MM.1S (cell line): Measurements from ENCODE around the gene GALP.

Source experiments
- DNase-seq: peaks from one replicate; pipeline ENCODE4 v3.0.0-alpha.2; 2015
- H2AFZ ChIP-seq: fragments of 300-600 bp; sonication (generic); 2 replicates; pipeline ENCODE4 v1.6.0; 2016; ENCODE audit warnings: antibody characterized with exemption, low read length
- H3F3A ChIP-seq: fragments of 300-600 bp; sonication (generic); 2 replicates; pipeline ENCODE4 v1.6.1; 2016; ENCODE audit warnings: mild to moderate bottlenecking, antibody characterized with exemption, low read length, moderate library complexity, mixed read lengths; ENCODE audit not compliant: insufficient read depth
- H3K27ac ChIP-seq: fragments of 300-600 bp; sonication (generic); 2 replicates; pipeline ENCODE4 v1.5.1; 2016; ENCODE audit warnings: mild to moderate bottlenecking, low read length
- H3K27me3 ChIP-seq: fragments of 300-600 bp; sonication (generic); replicated peaks from 2 replicates; pipeline ENCODE4 v1.6.0; 2016; ENCODE audit warnings: low read length; ENCODE audit not compliant: insufficient read depth
- H3K36me3 ChIP-seq: fragments of 300-600 bp; sonication (generic); replicated peaks from 2 replicates; pipeline ENCODE4 v1.6.1; 2016; ENCODE audit warnings: mild to moderate bottlenecking, low read length, mixed read lengths; ENCODE audit not compliant: insufficient read depth
- H3K4me1 ChIP-seq: fragments of 300-600 bp; sonication (generic); 2 replicates; pipeline ENCODE4 v1.6.1; 2016; ENCODE audit warnings: low read length, mixed read lengths
- H3K4me2 ChIP-seq: fragments of 300-600 bp; sonication (generic); 2 replicates; pipeline ENCODE4 v1.6.0; 2016; ENCODE audit warnings: low read depth, low read length
- H3K4me3 ChIP-seq: fragments of 300-600 bp; sonication (generic); 2 replicates; pipeline ENCODE4 v1.5.1; 2016; ENCODE audit warnings: low read length, mixed read lengths
- H3K79me2 ChIP-seq: fragments of 300-600 bp; sonication (generic); 2 replicates; pipeline ENCODE4 v1.6.1; 2016; ENCODE audit warnings: mixed run types, low read length, mixed read lengths
- H3K9ac ChIP-seq: fragments of 300-600 bp; sonication (generic); 2 replicates; pipeline ENCODE4 v1.6.1; 2016; ENCODE audit warnings: low read length, mixed read lengths
- H3K9me2 ChIP-seq: fragments of 300-600 bp; sonication (generic); replicated peaks from 2 replicates; pipeline ENCODE4 v1.6.1; 2016; ENCODE audit warnings: mild to moderate bottlenecking, low read length, mixed read lengths; ENCODE audit not compliant: insufficient read depth
- H3K9me3 ChIP-seq: fragments of 300-600 bp; sonication (generic); replicated peaks from 2 replicates; pipeline ENCODE4 v1.6.1; 2016; ENCODE audit warnings: mild to moderate bottlenecking, low read length, mixed read lengths; ENCODE audit not compliant: insufficient read depth
- H4K20me1 ChIP-seq: fragments of 300-600 bp; sonication (generic); 2 replicates; pipeline ENCODE4 v1.6.1; 2016; ENCODE audit warnings: mild to moderate bottlenecking, low read length, moderate library complexity, mixed read lengths; ENCODE audit not compliant: insufficient read depth
- CTCF ChIP-seq: fragments of 300-600 bp; sonication (generic); IDR thresholded peaks from 2 replicates; pipeline ENCODE4 v1.5.1; 2016; ENCODE audit warnings: antibody characterized with exemption, low read length, mixed read lengths
- EZH2 ChIP-seq: fragments of 300-600 bp; sonication (generic); optimal IDR thresholded peaks from 2 replicates; pipeline ENCODE3; 2017; ENCODE audit warnings: low read depth, mild to moderate bottlenecking, antibody characterized with exemption, low read length, mixed read lengths
- EZH2phosphoT487 ChIP-seq: fragments of 300-600 bp; sonication (generic); IDR thresholded peaks from 2 replicates; pipeline ENCODE4 v1.6.1; 2018; ENCODE audit warnings: antibody characterized with exemption, low read length

GALP gene

GRCh38 chr19:56161534-56161933 lies 14.3 kb upstream of the GALP start:
- H3K4me3 ChIP-seq = no peak overlapping the region
- H3K27ac ChIP-seq = no peak overlapping the region
- H3K9me3 ChIP-seq = no peaks in the 10 kb centered on the region
- TF ChIP-seq CTCF = no peak
- no peak for TF ChIP-seq EZH2phosphoT487
- TF ChIP-seq EZH2 = no peak
- H2AFZ ChIP-seq = no peak overlapping the region
- H4K20me1 ChIP-seq = no peaks in the 10 kb centered on the region
- H3K27me3 ChIP-seq = no peaks in the 10 kb centered on the region
- no peaks in the 10 kb centered on the region for H3K4me1 ChIP-seq
- no peak overlapping the region for H3K4me2 ChIP-seq
- H3K9me2 ChIP-seq = no peaks in the 10 kb centered on the region
- H3K79me2 ChIP-seq = no peaks in the 10 kb centered on the region
- H3K36me3 ChIP-seq = no peaks in the 10 kb centered on the region
- H3F3A ChIP-seq = no peaks in the 10 kb centered on the region
- DNase-seq = no peak
- H3K9ac ChIP-seq = no peak overlapping the region

GRCh38 chr19:56162258-56162657 lies 13.6 kb upstream of the GALP start:
- Histone ChIP-seq H3K9me2 (no peaks in the 10 kb centered on the region), H4K20me1 (no peaks in the 10 kb centered on the region), H3K9me3 (no peaks in the 10 kb centered on the region), H3K79me2 (no peaks in the 10 kb centered on the region), H3K27me3 (peaks cover 4% of the 10 kb centered on the region; the same call in 1 of the 2 replicates), H3K36me3 (no peaks in the 10 kb centered on the region), H3K4me3 (no peak overlapping the region), H3K4me1 (no peaks in the 10 kb centered on the region), H2AFZ (no peak overlapping the region), H3K27ac (no peak overlapping the region), H3K4me2 (no peak overlapping the region), H3F3A (no peaks in the 10 kb centered on the region), H3K9ac (no peak overlapping the region)
- DNase-seq = no peak
- TF ChIP-seq CTCF (no peak), EZH2phosphoT487 (no peak), EZH2 (no peak)

- no peaks in the 10 kb centered on the region for H3K9me3 ChIP-seq
- no peaks in the 10 kb centered on the region for H4K20me1 ChIP-seq
- no peak overlapping the region for H3K9ac ChIP-seq
- peaks cover 11% of the 10 kb centered on the region; the same call in 1 of the 2 replicates for H3K27me3 ChIP-seq
- no peak for TF ChIP-seq EZH2phosphoT487
- no peak for TF ChIP-seq CTCF
- no peak for TF ChIP-seq EZH2
- H3K79me2 ChIP-seq = no peaks in the 10 kb centered on the region
- H3K4me3 ChIP-seq = no peak overlapping the region
- H3K36me3 ChIP-seq = no peaks in the 10 kb centered on the region
- H3K27ac ChIP-seq = no peak overlapping the region
- no peaks in the 10 kb centered on the region for H3F3A ChIP-seq
- no peak overlapping the region for H3K4me2 ChIP-seq
- H2AFZ ChIP-seq = no peak overlapping the region
- no peaks in the 10 kb centered on the region for H3K4me1 ChIP-seq
- H3K9me2 ChIP-seq = no peaks in the 10 kb centered on the region
- no peak for DNase-seq
Observed at GRCh38 chr19:56163097-56163496, 12.7 kb upstream of the GALP start.
